Measurements from ENCODE around the gene ADRA1B.

DNA sequence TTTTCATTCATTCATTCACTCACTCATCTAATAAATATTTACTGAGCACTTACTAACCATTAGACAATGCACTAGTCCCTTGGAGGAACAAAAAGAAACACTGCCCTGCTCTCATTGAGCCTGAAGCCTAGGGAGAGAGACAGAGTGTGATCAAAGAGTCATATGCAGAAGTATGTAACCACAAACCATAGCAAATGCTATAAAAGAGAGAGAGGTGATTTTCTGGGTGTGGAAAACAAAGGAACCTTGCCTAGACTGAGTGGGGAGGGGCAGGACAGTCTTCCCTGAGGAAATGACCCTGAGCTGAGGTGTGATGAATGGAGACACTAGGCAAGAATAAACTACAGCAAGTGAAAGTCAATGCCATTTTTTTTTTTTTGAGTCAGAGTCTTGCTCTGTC lies 10.8 kb upstream of the ADRA1B start:
- TF ChIP-seq, protein P1, sequence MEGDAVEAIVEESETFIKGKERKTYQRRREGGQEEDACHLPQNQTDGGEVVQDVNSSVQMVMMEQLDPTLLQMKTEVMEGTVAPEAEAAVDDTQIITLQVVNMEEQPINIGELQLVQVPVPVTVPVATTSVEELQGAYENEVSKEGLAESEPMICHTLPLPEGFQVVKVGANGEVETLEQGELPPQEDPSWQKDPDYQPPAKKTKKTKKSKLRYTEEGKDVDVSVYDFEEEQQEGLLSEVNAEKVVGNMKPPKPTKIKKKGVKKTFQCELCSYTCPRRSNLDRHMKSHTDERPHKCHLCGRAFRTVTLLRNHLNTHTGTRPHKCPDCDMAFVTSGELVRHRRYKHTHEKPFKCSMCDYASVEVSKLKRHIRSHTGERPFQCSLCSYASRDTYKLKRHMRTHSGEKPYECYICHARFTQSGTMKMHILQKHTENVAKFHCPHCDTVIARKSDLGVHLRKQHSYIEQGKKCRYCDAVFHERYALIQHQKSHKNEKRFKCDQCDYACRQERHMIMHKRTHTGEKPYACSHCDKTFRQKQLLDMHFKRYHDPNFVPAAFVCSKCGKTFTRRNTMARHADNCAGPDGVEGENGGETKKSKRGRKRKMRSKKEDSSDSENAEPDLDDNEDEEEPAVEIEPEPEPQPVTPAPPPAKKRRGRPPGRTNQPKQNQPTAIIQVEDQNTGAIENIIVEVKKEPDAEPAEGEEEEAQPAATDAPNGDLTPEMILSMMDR (IDR thresholded peaks at IDR 0.05) = no peak
- TF ChIP-seq POLR2A (IDR thresholded peaks at IDR 0.05) = no peak
